Breast epithelium (tissue), 4 donors: ENCODE results near the gene P2RX6. TPM values are rescaled to one million over a fixed set of nuclear protein-coding genes. Genes with fewer than 3 reads are reported as not detected.

Experiments
- DNase-seq, 2 donors: peaks; one replicate each; pipeline ENCODE4 v3.0.0-alpha.2; 2019; ENCODE audit warnings: low spot score in 2 of 2
- H3K27ac ChIP-seq, 2 donors: fragments of 200-600 bp; sonication (generic) in 1 of 2; one replicate each; pipeline ENCODE4 v1.5.1; 2016 to 2019; ENCODE audit warnings: mild to moderate bottlenecking in 1 of 2
- H3K27me3 ChIP-seq, 2 donors: fragments of 200-600 bp; sonication (generic) in 1 of 2; one replicate each; pipeline versions ENCODE4 v1.5.1 to v1.6.0; 2017 to 2019; ENCODE audit warnings: control low read depth in 1 of 2, mild to moderate bottlenecking in 1 of 2
- H3K36me3 ChIP-seq: fragments of 200-600 bp; one replicate; pipeline ENCODE4 v1.5.1; 2019
- H3K4me1 ChIP-seq, 2 donors: fragments of 200-600 bp; sonication (generic); one replicate each; pipeline ENCODE4 v1.5.1; 2016 to 2019; ENCODE audit warnings: control low read depth in 1 of 2
- H3K4me3 ChIP-seq, 3 donors: fragments of 200-600 bp; sonication (generic); 1 replicate in 2 of 3; 2 replicates in 1 of 3; pipeline ENCODE4 v1.5.1; 2016 to 2019; ENCODE audit warnings: mild to moderate bottlenecking in 3 of 3, moderate library complexity in 2 of 3
- H3K9me3 ChIP-seq, 2 donors: fragments of 200-600 bp; sonication (generic) in 1 of 2; one replicate each; pipeline ENCODE4 v1.5.1; 2016 to 2019; ENCODE audit warnings: control low read depth in 1 of 2
- POLR2A ChIP-seq: fragments of 450-650 bp; IDR thresholded peaks from one replicate; pipeline ENCODE4 v1.6.1; 2016; ENCODE audit warnings: antibody characterized with exemption, mild to moderate bottlenecking, moderate library complexity
- POLR2AphosphoS5 ChIP-seq, 3 donors: sonication (generic); formaldehyde crosslinking; IDR thresholded peaks; one replicate each; pipeline ENCODE4 v1.6.1; 2017; ENCODE audit warnings: antibody characterized with exemption in 3 of 3
- intact Hi-C: fragments of 100-400 bp; cut with DNase I; formaldehyde crosslinking; loops from one replicate; pipeline ENCODE4 v1.15.1; 2023; ENCODE audit warnings: low total_unique reads
- total RNA-seq, 3 donors: library from RNA; depleted of rRNA; stranded (reverse); fragments of >200 nt; gene quantifications; one replicate each; pipeline ENCODE4 v1.1.0, GENCODE V29; 2016
- TF ChIP-seq, protein P1 (sequence below), 3 donors: fragments of 450-650 bp; IDR thresholded peaks; one replicate each; pipeline ENCODE4 v1.5.1; 2016 to 2017; ENCODE audit warnings: antibody characterized with exemption in 3 of 3, mild to moderate bottlenecking in 3 of 3, moderate library complexity in 3 of 3

P2RX6 gene
- total RNA-seq, result 1 to 10 TPM in 1 of 3 donors, not detected in 2; 1.6 TPM

DNA sequence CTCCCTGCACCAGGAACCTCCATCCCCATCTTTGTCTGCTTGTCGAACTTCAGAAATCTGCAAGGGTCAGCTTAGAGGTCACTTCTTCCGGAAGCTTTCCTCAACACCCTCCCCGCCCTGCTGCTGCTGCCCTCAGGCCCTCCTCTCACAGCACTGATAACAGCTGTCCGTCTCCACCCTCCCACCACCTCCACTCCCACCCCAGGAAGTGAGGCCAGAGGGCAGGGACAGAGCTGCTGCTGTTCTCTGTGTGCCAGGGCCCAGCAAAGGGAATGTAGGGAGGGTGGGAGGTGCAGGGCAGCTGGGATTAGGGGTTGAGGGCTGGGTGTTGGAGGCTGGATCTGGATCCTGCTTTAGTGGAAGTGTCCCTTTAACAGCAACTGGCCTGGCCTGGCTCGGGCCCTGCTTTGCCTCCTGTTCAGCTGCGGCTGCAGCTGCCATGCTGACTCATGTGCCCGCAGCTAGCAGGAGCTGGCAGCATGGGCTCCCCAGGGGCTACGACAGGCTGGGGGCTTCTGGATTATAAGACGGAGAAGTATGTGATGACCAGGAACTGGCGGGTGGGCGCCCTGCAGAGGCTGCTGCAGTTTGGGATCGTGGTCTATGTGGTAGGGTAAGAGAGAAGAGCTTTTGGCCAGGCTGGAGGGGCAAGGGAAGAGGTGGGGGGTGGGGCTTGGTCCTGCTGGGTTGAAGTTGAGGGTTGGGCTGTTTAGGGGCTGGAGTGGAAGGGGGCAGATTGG is at the start of gene P2RX6:
P2RX6 (plus strand) TSS at position 440 of the 740 bp plus-strand sequence; CDS start at position 450, 10 bp downstream.
- Histone ChIP-seq H3K36me3 (no peaks in the 10 kb centered on the region), H3K27me3 (no peaks in the 10 kb centered on the region), H3K9me3 (no peaks in the 10 kb centered on the region), H3K4me3 (peak within 1 kb of the TSS; percentile 42 to 70 (median 50)), H3K27ac (peak within 1 kb of the TSS; percentile 61 to 84), H3K4me1 (peaks cover 7 to 8% of the 10 kb centered on the region in 2 donors)
- TF ChIP-seq POLR2A, result no peak
- TF ChIP-seq, protein P1, sequence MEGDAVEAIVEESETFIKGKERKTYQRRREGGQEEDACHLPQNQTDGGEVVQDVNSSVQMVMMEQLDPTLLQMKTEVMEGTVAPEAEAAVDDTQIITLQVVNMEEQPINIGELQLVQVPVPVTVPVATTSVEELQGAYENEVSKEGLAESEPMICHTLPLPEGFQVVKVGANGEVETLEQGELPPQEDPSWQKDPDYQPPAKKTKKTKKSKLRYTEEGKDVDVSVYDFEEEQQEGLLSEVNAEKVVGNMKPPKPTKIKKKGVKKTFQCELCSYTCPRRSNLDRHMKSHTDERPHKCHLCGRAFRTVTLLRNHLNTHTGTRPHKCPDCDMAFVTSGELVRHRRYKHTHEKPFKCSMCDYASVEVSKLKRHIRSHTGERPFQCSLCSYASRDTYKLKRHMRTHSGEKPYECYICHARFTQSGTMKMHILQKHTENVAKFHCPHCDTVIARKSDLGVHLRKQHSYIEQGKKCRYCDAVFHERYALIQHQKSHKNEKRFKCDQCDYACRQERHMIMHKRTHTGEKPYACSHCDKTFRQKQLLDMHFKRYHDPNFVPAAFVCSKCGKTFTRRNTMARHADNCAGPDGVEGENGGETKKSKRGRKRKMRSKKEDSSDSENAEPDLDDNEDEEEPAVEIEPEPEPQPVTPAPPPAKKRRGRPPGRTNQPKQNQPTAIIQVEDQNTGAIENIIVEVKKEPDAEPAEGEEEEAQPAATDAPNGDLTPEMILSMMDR (IDR thresholded peaks at IDR 0.05), result no peak
- TF ChIP-seq POLR2AphosphoS5 (IDR thresholded peaks at IDR 0.05), result no peak
- DNase-seq, result no peak
- intact Hi-C loops, result no loop called here

DNA sequence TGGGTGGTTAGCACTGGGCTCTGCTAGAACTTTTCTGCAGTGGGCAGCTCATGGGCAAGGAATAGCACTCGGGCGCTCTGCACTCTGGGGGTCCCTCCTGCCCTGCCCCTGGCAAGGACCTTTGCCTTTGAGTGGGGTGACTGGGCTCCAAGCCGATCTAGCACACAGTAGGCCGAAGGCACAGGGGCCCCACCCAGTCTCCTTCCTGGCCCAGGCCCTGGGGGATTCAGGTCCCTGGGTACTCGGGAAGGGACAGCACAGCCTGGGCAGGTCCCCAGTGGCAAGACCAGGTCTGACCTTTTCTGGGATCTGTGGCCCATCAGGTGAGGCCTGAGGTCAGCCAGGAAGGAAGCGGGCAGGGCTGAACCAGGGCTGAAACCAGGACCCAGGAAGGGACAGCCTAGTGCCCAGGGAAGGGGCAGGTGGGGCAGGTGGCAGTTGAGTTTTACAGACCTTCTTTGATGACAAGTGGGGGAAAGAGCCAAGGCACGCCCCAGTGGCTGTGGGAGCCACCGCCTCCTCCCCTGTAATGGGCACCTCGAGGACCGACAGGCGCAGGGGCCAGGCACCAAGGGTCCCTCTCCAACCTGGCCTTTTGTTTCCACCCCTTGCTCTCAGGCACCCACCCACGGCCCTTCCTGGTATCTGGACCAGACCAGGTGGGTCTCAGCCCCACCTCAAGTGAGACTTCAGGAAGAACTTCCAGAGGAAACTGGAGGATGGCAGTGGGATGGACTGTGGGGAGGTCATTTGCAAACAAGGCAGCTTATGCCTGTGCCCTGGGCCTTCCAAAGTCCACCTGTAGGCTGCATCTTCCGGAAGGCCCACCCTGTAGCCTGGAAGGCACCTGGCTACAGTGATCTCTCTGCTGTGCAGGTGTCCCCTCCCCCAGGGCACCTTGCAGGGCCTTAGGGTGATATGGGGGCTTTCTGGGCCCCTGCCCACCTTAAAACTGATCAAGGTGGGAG is 48.8 kb upstream of the P2RX6 start:
- intact Hi-C loops, result loop anchor here (5.0 kb wide), 1 partner anchor 904 kb away; no protein-coding TSS in a partner anchor
- Histone ChIP-seq H3K36me3 (no peaks in the 10 kb centered on the region), H3K4me3 (no peak overlapping the region)

DNA sequence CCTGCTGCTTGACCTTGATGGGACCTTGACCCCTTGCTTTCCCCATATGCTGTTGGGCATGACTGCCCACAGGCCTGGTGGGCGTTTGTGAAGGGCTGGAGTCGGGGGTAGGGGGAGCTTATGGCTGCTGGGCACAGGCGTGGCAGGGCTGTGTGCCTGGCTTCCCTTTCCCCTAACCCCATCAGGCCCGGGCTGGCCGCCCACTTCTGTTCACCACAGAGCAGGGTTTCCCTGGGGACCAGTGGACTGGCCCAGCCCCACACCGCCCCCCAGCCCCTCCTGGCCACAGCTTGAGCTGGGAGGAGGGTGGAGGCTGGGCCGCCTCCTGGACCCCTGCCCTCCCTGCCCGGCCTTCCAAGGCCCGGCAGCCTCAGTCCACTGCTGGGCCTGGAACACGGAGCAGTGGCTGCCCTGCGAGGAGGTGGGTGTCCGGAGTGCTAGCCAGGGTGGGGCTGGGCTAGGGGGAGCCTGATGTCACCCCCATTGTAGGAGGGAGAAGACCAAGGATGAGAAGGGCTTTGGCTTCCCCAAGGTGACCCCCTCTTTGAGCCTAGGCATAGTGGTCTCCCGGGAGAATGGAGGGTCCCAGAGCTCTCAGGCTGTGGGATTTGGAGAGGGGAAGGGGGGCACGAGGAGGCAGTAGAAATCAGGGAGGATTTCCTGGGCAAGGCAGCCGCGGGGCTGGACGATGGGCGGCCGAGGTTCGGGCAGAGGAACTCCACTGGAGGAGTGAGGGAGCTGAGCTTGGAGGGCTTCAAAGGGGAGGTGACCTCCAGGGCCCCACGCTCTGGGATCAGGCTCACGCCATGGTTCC is 47.9 kb upstream of the P2RX6 start, which contains the start of gene AIFM3:
AIFM3 (plus strand) TSS at position 373 of the 814 bp plus-strand sequence. CDS start 690 bp downstream, outside the sequence.
- H3K4me1 ChIP-seq, result peaks cover 0 to 12% of the 10 kb centered on the region in 2 donors
- H3K27ac ChIP-seq, result no peak within 1 kb of the TSS
- no peaks in the 10 kb centered on the region for H3K9me3 ChIP-seq
- H3K27me3 ChIP-seq, result no peaks in the 10 kb centered on the region
- no peak for DNase-seq
- H3K4me3 ChIP-seq, result no peak within 1 kb of the TSS
- H3K36me3 ChIP-seq, result no peaks in the 10 kb centered on the region
- TF ChIP-seq, protein P1 (IDR thresholded peaks at IDR 0.05), result no peak
- TF ChIP-seq POLR2A, result no peak
- no peak for TF ChIP-seq POLR2AphosphoS5 (IDR thresholded peaks at IDR 0.05)
- intact Hi-C loops, result loop anchor here (5.0 kb wide), 1 partner anchor 905 kb away; no protein-coding TSS in a partner anchor

More for the DNA sequence above, 48.8 kb upstream of the P2RX6 start:
- Histone ChIP-seq H3K27ac (no peak overlapping the region), H3K4me1 (peaks cover 0 to 12% of the 10 kb centered on the region in 2 donors), H3K27me3 (no peaks in the 10 kb centered on the region), H3K9me3 (no peaks in the 10 kb centered on the region)
- DNase-seq, result no peak
- TF ChIP-seq, protein P1 (IDR thresholded peaks at IDR 0.05), result no peak
- TF ChIP-seq POLR2A (no peak), POLR2AphosphoS5 (IDR thresholded peaks at IDR 0.05) (no peak)

DNA sequence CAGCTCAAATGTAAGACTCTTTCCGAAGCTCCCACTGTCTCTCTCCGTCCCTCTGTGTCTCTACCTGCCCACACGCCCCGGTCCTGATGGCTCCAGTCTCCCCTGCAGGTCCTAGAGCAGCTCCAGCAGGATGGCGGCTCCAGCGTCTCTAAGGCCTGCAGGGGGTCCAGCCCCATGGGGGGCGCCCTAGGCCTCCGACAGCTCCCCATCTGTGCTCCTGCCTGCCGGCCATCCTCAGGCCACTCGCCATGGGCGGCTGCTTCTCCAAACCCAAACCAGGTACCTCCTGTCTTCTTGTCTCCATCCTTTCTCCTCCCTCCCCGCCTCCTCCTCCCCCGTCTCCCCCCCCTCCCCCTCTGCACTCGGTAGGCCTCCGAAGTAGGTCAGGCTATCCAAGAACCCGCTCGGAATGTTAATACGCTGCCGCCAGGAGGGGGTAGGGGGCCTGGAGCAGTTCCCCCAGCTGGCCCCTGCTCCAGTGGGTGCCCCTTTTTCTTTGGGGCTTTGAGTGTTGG is 47.2 kb upstream of the P2RX6 start:
- Histone ChIP-seq H3K27ac (no peak overlapping the region), H3K36me3 (no peaks in the 10 kb centered on the region), H3K9me3 (no peaks in the 10 kb centered on the region), H3K4me1 (peaks cover 0 to 12% of the 10 kb centered on the region in 2 donors), H3K4me3 (no peak overlapping the region), H3K27me3 (no peaks in the 10 kb centered on the region)
- TF ChIP-seq POLR2A (no peak), POLR2AphosphoS5 (IDR thresholded peaks at IDR 0.05) (no peak)
- TF ChIP-seq, protein P1 (IDR thresholded peaks at IDR 0.05), result no peak
- intact Hi-C loops, result loop anchor here (5.0 kb wide), 1 partner anchor 905 kb away; no protein-coding TSS in a partner anchor
- DNase-seq, result no peak
